Measurements from ENCODE around the gene DTHD1. TPM values are rescaled to one million over a fixed set of nuclear protein-coding genes. Genes with fewer than 3 reads are reported as not detected.

The DTHD1 gene
- total and polyA plus RNA-seq, 4 donors = 0.06 to 0.42 (median 0.07) TPM; not detected in 1

DNA sequence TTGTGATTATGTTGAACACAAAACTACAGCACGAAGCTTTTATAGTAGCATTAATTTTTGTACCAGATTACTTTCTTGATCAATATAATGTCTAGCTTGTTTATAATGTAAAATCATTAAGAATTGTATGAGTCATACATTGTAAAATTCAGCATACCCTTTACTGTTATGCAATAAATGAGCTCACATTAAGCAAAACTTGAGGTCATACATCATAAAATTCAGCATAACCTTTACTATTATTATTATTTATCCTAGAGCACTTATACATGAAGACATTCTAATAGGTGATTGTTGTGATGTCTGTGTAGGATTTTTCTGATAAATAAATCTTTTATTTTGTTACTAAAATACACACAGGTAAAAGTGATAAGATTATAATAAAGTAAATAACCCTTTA lies 49.4 kb downstream of the DTHD1 start:
- no peak overlapping the region for H3K27ac ChIP-seq (ENCODE audit: low read depth in 1 of 2, low read length in 2 of 2)

GRCh38 chr4:36332023-36332781 lies 50.8 kb downstream of the DTHD1 start:
- no peaks in the 10 kb centered on the region for H3K36me3 ChIP-seq (ENCODE audit: control insufficient read depth in 4 of 4, insufficient read depth in 3 of 4, low read depth in 1 of 4, low read length in 3 of 4)
- H3K4me1 ChIP-seq (ENCODE audit: control insufficient read depth in 4 of 4, insufficient read depth in 4 of 4, low read length in 3 of 4) = no peaks in the 10 kb centered on the region
- 86% methylated on average over 7 of the region's 7 CpGs for WGBS
- H3K9ac ChIP-seq (ENCODE audit: low read depth in 1 of 2, low read length in 2 of 2) = no peak overlapping the region
- H3K4me3 ChIP-seq (ENCODE audit: low read depth in 1 of 3, low read length in 3 of 3) = no peak overlapping the region
- DNase-seq (ENCODE audit: low spot score) = no peak
- H3K27ac ChIP-seq (ENCODE audit: low read depth in 1 of 2, low read length in 2 of 2) = no peak overlapping the region
- TF ChIP-seq, protein P1, sequence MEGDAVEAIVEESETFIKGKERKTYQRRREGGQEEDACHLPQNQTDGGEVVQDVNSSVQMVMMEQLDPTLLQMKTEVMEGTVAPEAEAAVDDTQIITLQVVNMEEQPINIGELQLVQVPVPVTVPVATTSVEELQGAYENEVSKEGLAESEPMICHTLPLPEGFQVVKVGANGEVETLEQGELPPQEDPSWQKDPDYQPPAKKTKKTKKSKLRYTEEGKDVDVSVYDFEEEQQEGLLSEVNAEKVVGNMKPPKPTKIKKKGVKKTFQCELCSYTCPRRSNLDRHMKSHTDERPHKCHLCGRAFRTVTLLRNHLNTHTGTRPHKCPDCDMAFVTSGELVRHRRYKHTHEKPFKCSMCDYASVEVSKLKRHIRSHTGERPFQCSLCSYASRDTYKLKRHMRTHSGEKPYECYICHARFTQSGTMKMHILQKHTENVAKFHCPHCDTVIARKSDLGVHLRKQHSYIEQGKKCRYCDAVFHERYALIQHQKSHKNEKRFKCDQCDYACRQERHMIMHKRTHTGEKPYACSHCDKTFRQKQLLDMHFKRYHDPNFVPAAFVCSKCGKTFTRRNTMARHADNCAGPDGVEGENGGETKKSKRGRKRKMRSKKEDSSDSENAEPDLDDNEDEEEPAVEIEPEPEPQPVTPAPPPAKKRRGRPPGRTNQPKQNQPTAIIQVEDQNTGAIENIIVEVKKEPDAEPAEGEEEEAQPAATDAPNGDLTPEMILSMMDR (IDR thresholded peaks at IDR 0.05; ENCODE audit: low read depth, low read length, missing input control) = no peak
- TF ChIP-seq YY1 (IDR thresholded peaks at IDR 0.05) (no peak), RXRA (IDR thresholded peaks at IDR 0.05) (no peak), RAD21 (IDR thresholded peaks at IDR 0.05) (no peak), GABPA (IDR thresholded peaks at IDR 0.05 in 1 of 2, conservative IDR thresholded peaks at IDR 0.05 in 1 of 2) (no peak), EGR1 (IDR thresholded peaks at IDR 0.05; ENCODE audit: low read depth in 2 of 2) (no peak), FOXA2 (IDR thresholded peaks at IDR 0.05) (no peak), ZBTB33 (IDR thresholded peaks at IDR 0.05) (no peak), JUND (IDR thresholded peaks at IDR 0.05) (no peak), NR2F2 (IDR thresholded peaks at IDR 0.05) (no peak), HNF4G (IDR thresholded peaks at IDR 0.05) (no peak), REST (IDR thresholded peaks at IDR 0.05) (no peak), TAF1 (conservative IDR thresholded peaks at IDR 0.05) (no peak), HNF4A (conservative IDR thresholded peaks at IDR 0.05) (no peak), SP1 (IDR thresholded peaks at IDR 0.05) (no peak), FOXA1 (IDR thresholded peaks at IDR 0.05) (no peak), MAX (IDR thresholded peaks at IDR 0.05) (no peak)
- TF ChIP-seq, protein P2, sequence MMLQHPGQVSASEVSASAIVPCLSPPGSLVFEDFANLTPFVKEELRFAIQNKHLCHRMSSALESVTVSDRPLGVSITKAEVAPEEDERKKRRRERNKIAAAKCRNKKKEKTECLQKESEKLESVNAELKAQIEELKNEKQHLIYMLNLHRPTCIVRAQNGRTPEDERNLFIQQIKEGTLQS (IDR thresholded peaks at IDR 0.05) = no peak
- H3K9me3 ChIP-seq (ENCODE audit: control insufficient read depth in 4 of 4, low read length in 3 of 4) = no peaks in the 10 kb centered on the region
- no peaks in the 10 kb centered on the region for H3K27me3 ChIP-seq (ENCODE audit: control insufficient read depth in 4 of 4, insufficient read depth in 4 of 4, low read length in 3 of 4)

More for the DNA sequence above, 49.4 kb downstream of the DTHD1 start:
- H3K9me3 ChIP-seq (ENCODE audit: control insufficient read depth in 4 of 4, low read length in 3 of 4) = no peaks in the 10 kb centered on the region
- TF ChIP-seq EGR1 (IDR thresholded peaks at IDR 0.05; ENCODE audit: low read depth in 2 of 2) = no peak
- no peak for TF ChIP-seq NR2F2 (IDR thresholded peaks at IDR 0.05)
- no peak for TF ChIP-seq YY1 (IDR thresholded peaks at IDR 0.05)
- TF ChIP-seq GABPA (IDR thresholded peaks at IDR 0.05 in 1 of 2, conservative IDR thresholded peaks at IDR 0.05 in 1 of 2) = no peak
- TF ChIP-seq, protein P2 (IDR thresholded peaks at IDR 0.05) = no peak
- TF ChIP-seq SP1 (IDR thresholded peaks at IDR 0.05) = no peak
- 87% methylated on average over 1 of the region's 1 CpG for WGBS
- no peaks in the 10 kb centered on the region for H3K4me1 ChIP-seq (ENCODE audit: control insufficient read depth in 4 of 4, insufficient read depth in 4 of 4, low read length in 3 of 4)
- H3K4me3 ChIP-seq (ENCODE audit: low read depth in 1 of 3, low read length in 3 of 3) = no peak overlapping the region
- no peak overlapping the region for H3K9ac ChIP-seq (ENCODE audit: low read depth in 1 of 2, low read length in 2 of 2)
- no peak for DNase-seq (ENCODE audit: low spot score)
- H3K27me3 ChIP-seq (ENCODE audit: control insufficient read depth in 4 of 4, insufficient read depth in 4 of 4, low read length in 3 of 4) = no peaks in the 10 kb centered on the region
- H3K36me3 ChIP-seq (ENCODE audit: control insufficient read depth in 4 of 4, insufficient read depth in 3 of 4, low read depth in 1 of 4, low read length in 3 of 4) = no peaks in the 10 kb centered on the region

Measured in liver (tissue), 9 donors.